Omental fat pad (tissue), 4 donors: ENCODE results near the gene DAZAP1. TPM values are rescaled to one million over a fixed set of nuclear protein-coding genes. Genes with fewer than 3 reads are reported as not detected.

Experiments
- ATAC-seq: fragments of 150-250 bp; one replicate; pipeline ENCODE4 v1.9.1; 2016; ENCODE audit warnings: mild to moderate bottlenecking, moderate library complexity; ENCODE audit not compliant: low FRiP score
- DNase-seq: peaks from one replicate; pipeline ENCODE4 v3.0.0-alpha.2; 2019; ENCODE audit warnings: low spot score
- CTCF ChIP-seq, 3 donors: fragments of 450-650 bp; IDR thresholded peaks; one replicate each; pipeline ENCODE4 v1.5.1; 2016 to 2017; ENCODE audit warnings: antibody characterized with exemption in 3 of 3, mild to moderate bottlenecking in 3 of 3, moderate library complexity in 2 of 3
- total RNA-seq, 4 donors: library from RNA; depleted of rRNA; stranded (reverse); fragments of >200 nt; gene quantifications; one replicate each; pipeline ENCODE4 v1.1.0, GENCODE V29; 2016

Gene DAZAP1
- total RNA-seq, 4 donors from 2014 or later = 47.3 to 55.7 (median 51.1) TPM

GRCh38 chr19:1425102-1425837, 17.9 kb downstream of the DAZAP1 start:
- DNase-seq = no peak
- no peak for ATAC-seq
- TF ChIP-seq CTCF (IDR thresholded peaks at IDR 0.05) = no peak

DNA sequence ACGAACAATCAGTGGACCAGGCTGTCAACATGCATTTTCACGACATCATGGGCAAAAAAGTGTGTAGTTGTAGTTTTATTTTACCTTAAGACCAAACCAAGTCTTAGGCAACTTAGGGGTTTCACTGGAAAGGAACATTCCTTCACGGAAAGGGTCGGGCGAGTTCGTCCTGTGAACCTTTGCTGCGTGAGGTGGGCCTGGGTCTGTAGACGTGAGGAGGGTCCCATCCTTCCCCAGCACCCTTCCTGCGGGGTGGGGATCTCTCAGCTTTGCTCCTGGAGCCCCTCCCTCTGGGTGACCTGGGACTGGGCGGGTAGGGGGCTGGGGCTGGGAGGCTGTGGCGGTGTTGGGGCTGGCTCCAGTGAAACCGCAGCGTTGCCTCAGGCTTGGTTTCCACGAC, 18.5 kb downstream of the DAZAP1 start:
- ATAC-seq = no peak
- no peak for TF ChIP-seq CTCF (IDR thresholded peaks at IDR 0.05)
- DNase-seq = no peak

- no peak for TF ChIP-seq CTCF (IDR thresholded peaks at IDR 0.05)
- DNase-seq = no peak
- ATAC-seq = no peak
These were observed 19.4 kb downstream of the DAZAP1 start for GRCh38 chr19:1426736-1427135.

- no peak for TF ChIP-seq CTCF (IDR thresholded peaks at IDR 0.05)
- DNase-seq (no peak), ATAC-seq (no peak)
These were observed 20.0 kb downstream of the DAZAP1 start for GRCh38 chr19:1427221-1427920.

- ATAC-seq = no peak
- no peak for TF ChIP-seq CTCF (IDR thresholded peaks at IDR 0.05)
- DNase-seq = no peak
These were observed 21.5 kb downstream of the DAZAP1 start for GRCh38 chr19:1428738-1429391.

- DNase-seq = no peak
- no peak for TF ChIP-seq CTCF (IDR thresholded peaks at IDR 0.05)
These were observed 22.4 kb downstream of the DAZAP1 start for GRCh38 chr19:1429750-1430149.

More at GRCh38 chr19:1429750-1430149, 22.4 kb downstream of the DAZAP1 start:
- no peak for ATAC-seq
